COLO668 (cell line): ENCODE measurements around the gene C2orf49.

ENCODE experiments used
- DNase-seq: peaks from one replicate; lab custom pipeline; 2025; ENCODE audit not compliant: unreplicated experiment; lab: John Stamatoyannopoulos, UW

Gene C2orf49

GRCh38 chr2:105381101-105381668 lies 43.8 kb downstream of the C2orf49 start:
- no peak for DNase-seq

GRCh38 chr2:105382177-105382576 lies 44.8 kb downstream of the C2orf49 start:
- no peak for DNase-seq

- no peak for DNase-seq
Measured at GRCh38 chr2:105383432-105384166, 46.3 kb downstream of the C2orf49 start.

GRCh38 chr2:105384216-105384615 lies 46.9 kb downstream of the C2orf49 start:
- no peak for DNase-seq

- no peak for DNase-seq
Measured at GRCh38 chr2:105384861-105385260, 47.5 kb downstream of the C2orf49 start.

- peak; percentile 16 for DNase-seq
Measured at GRCh38 chr2:105385731-105386540, 48.6 kb downstream of the C2orf49 start.

- DNase-seq, result no peak
Measured at GRCh38 chr2:105387225-105387624, 49.9 kb downstream of the C2orf49 start.

GRCh38 chr2:105388971-105389381 lies 51.6 kb downstream of the C2orf49 start:
- no peak for DNase-seq

- no peak for DNase-seq
Measured at GRCh38 chr2:105390454-105390853, 53.1 kb downstream of the C2orf49 start.

GRCh38 chr2:105391058-105391627 lies 53.8 kb downstream of the C2orf49 start:
- DNase-seq, result no peak

- DNase-seq, result no peak
Measured at GRCh38 chr2:105391763-105392662, 54.7 kb downstream of the C2orf49 start.

GRCh38 chr2:105393373-105394055 lies 56.2 kb downstream of the C2orf49 start:
- no peak for DNase-seq

GRCh38 chr2:105394951-105395611 lies 57.7 kb downstream of the C2orf49 start:
- DNase-seq, result no peak

GRCh38 chr2:105395691-105396090 lies 58.4 kb downstream of the C2orf49 start:
- no peak for DNase-seq

GRCh38 chr2:105396254-105397024 lies 59.1 kb downstream of the C2orf49 start:
- DNase-seq, result peak; percentile 38

- DNase-seq, result peak; percentile 25
Measured at GRCh38 chr2:105397025-105397722, 59.8 kb downstream of the C2orf49 start.

- DNase-seq, result no peak
Measured at GRCh38 chr2:105397953-105398335, 60.6 kb downstream of the C2orf49 start.
